HepG2 (cell line): ENCODE data around the gene AJM1. TPM values are rescaled to one million over a fixed set of nuclear protein-coding genes. Genes with fewer than 3 reads are reported as not detected.

Experiments used
- BRCA1 ChIP-seq: sonication (generic); formaldehyde crosslinking; IDR thresholded peaks from 2 replicates; pipeline ENCODE4 v1.4.0; 2020; ENCODE audit warnings: missing genetic modification reagents
- HNRNPK ChIP-seq: fragments of 200-400 bp; formaldehyde crosslinking; IDR thresholded peaks from 2 replicates; pipeline ENCODE4 v1.6.1; 2018; ENCODE audit warnings: low read length, low read depth, moderate library complexity, mild to moderate bottlenecking; ENCODE audit not compliant: poor library complexity, severe bottlenecking
- IRF2 ChIP-seq: IDR thresholded peaks from 2 replicates; pipeline ENCODE4 v1.6.1; 2018; ENCODE audit warnings: missing genetic modification reagents, missing compliant biosample characterization
- SPEN ChIP-seq: sonication (generic); formaldehyde crosslinking; IDR thresholded peaks from 2 replicates; pipeline ENCODE4 v1.5.1; 2020; ENCODE audit warnings: low read depth, mild to moderate bottlenecking, missing genetic modification reagents
- ZEB1 ChIP-seq: IDR thresholded peaks from 2 replicates; pipeline ENCODE4 v1.6.1; 2012; ENCODE audit warnings: mild to moderate bottlenecking, low read depth, inconsistent platforms; ENCODE audit not compliant: insufficient replicate concordance
- polyA plus RNA-seq, 8 experiments: library from polyadenylated mRNA; depleted of rRNA in 3 of 8; stranded (reverse) in 7 of 8; unstranded in 1 of 8; fragments of >200 nt; fragmentation: Illumina TruSeq in 4 of 8; extraction: Trizol in 4 of 8; gene quantifications; 2 replicates each; pipeline versions ENCODE4 v1.2.1 to v1.2.3, GENCODE V29; 2011 to 2016; ENCODE audit warnings: low read depth in 4 of 8, missing spikeins in 1 of 8, mixed read lengths in 1 of 8; ENCODE audit not compliant: insufficient read depth in 1 of 8
- total RNA-seq, 5 experiments: library from RNA; depleted of rRNA; stranded (reverse); fragments of >200 nt; fragmentation: Illumina TruSeq; extraction: Trizol; gene quantifications; 2 replicates each; pipeline ENCODE4 v1.2.3, GENCODE V29; 2016; ENCODE audit warnings: low read depth in 1 of 5
- TF ChIP-seq, protein P1 (sequence below): sonication (generic); formaldehyde crosslinking; IDR thresholded peaks from one replicate; pipeline ENCODE4 v1.5.1; 2020; ENCODE audit warnings: mild to moderate bottlenecking, missing genetic modification reagents; ENCODE audit errors: not compliant biosample characterization
- TF ChIP-seq, protein P2 (sequence below): conservative IDR thresholded peaks from 2 replicates; pipeline ENCODE4 v1.6.1; 2018; ENCODE audit warnings: missing genetic modification reagents
- TF ChIP-seq, protein P3 (sequence below): sonication (generic); formaldehyde crosslinking; conservative IDR thresholded peaks from 2 replicates; pipeline ENCODE4 v1.4.0; 2020; ENCODE audit warnings: mild to moderate bottlenecking, missing genetic modification reagents, moderate library complexity

The AJM1 gene
- total and polyA plus RNA-seq, 2 of the 13 experiments (the other 11 are each of a cell fraction or from before 2014, with no cell fraction given) = 1.1 to 1.2 TPM

DNA sequence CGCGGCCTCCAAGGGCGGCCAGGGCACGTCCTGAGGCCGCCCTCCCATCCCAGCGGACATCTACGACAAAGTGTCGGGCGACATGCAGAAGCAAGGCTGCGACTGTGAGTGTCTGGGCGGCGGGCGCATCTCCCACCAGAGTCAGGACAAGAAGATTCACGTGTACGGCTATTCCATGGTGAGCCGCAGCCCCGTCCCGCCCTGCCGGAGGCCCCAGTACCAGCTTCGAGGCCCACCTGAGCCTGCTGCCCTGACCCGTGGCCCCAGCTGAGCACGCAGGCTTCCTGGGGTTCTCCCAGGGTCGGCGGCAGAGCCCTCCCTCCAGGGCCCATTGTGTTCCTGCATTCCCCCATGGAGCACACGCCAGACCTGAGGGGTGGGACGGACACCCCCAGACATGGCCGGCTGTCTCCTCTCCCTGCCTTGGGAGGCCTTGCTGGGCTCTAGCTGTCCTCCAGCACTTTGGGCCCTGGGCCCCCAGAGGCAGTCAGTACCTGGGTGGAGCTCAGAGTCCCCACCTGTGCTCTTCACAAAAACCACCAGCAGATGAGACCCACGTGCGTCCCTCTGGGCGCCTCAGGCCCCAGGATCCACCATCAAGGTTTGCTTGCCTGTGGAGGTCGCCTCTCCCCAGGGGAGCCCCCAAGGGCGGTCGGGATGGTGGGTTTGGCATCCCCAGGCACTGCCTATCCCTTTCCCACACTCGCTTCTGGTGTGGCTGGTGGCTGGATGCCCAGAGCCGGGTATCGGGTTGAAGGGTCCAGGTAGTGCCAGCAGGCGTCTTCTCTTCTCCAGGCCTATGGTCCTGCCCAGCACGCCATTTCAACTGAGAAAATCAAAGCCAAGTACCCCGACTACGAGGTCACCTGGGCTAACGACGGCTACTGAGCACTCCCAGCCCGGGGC is 7.9 kb downstream of the AJM1 start (continued):
- TF ChIP-seq, protein P1, sequence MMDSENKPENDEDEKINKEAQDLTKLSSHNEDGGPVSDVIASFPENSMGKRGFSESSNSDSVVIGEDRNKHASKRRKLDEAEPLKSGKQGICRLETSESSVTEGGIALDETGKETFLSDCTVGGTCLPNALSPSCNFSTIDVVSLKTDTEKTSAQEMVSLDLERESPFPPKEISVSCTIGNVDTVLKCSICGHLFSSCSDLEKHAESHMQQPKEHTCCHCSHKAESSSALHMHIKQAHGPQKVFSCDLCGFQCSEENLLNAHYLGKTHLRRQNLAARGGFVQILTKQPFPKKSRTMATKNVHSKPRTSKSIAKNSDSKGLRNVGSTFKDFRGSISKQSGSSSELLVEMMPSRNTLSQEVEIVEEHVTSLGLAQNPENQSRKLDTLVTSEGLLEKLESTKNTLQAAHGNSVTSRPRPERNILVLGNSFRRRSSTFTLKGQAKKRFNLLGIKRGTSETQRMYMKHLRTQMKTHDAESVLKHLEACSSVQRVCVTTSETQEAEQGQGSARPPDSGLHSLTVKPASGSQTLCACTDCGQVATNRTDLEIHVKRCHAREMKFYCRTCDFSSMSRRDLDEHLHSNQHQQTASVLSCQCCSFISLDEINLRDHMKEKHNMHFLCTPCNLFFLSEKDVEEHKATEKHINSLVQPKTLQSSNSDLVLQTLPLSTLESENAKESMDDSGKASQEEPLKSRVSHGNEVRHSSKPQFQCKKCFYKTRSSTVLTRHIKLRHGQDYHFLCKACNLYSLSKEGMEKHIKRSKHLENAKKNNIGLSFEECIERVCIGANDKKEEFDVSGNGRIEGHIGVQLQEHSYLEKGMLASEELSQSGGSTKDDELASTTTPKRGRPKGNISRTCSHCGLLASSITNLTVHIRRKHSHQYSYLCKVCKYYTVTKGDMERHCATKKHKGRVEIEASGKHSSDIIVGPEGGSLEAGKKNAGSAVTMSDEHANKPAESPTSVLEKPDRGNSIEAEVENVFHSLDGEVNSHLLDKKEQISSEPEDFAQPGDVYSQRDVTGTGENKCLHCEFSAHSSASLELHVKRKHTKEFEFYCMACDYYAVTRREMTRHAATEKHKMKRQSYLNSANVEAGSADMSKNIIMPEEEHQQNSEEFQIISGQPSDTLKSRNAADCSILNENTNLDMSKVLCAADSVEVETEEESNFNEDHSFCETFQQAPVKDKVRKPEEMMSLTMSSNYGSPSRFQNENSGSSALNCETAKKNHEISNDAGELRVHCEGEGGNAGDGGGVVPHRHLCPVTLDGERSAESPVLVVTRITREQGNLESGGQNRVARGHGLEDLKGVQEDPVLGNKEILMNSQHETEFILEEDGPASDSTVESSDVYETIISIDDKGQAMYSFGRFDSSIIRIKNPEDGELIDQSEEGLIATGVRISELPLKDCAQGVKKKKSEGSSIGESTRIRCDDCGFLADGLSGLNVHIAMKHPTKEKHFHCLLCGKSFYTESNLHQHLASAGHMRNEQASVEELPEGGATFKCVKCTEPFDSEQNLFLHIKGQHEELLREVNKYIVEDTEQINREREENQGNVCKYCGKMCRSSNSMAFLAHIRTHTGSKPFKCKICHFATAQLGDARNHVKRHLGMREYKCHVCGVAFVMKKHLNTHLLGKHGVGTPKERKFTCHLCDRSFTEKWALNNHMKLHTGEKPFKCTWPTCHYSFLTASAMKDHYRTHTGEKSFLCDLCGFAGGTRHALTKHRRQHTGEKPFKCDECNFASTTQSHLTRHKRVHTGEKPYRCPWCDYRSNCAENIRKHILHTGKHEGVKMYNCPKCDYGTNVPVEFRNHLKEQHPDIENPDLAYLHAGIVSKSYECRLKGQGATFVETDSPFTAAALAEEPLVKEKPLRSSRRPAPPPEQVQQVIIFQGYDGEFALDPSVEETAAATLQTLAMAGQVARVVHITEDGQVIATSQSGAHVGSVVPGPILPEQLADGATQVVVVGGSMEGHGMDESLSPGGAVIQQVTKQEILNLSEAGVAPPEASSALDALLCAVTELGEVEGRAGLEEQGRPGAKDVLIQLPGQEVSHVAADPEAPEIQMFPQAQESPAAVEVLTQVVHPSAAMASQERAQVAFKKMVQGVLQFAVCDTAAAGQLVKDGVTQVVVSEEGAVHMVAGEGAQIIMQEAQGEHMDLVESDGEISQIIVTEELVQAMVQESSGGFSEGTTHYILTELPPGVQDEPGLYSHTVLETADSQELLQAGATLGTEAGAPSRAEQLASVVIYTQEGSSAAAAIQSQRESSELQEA = peak; percentile 14
- TF ChIP-seq, protein P2, sequence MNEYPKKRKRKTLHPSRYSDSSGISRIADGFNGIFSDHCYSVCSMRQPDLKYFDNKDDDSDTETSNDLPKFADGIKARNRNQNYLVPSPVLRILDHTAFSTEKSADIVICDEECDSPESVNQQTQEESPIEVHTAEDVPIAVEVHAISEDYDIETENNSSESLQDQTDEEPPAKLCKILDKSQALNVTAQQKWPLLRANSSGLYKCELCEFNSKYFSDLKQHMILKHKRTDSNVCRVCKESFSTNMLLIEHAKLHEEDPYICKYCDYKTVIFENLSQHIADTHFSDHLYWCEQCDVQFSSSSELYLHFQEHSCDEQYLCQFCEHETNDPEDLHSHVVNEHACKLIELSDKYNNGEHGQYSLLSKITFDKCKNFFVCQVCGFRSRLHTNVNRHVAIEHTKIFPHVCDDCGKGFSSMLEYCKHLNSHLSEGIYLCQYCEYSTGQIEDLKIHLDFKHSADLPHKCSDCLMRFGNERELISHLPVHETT (CRISPR knock-in tag) = no peak
- TF ChIP-seq IRF2 (CRISPR knock-in tag) (no peak), ZEB1 (no peak), HNRNPK (no peak), BRCA1 (CRISPR knock-in tag) (no peak), SPEN (CRISPR knock-in tag) (no peak)
- TF ChIP-seq, protein P3, sequence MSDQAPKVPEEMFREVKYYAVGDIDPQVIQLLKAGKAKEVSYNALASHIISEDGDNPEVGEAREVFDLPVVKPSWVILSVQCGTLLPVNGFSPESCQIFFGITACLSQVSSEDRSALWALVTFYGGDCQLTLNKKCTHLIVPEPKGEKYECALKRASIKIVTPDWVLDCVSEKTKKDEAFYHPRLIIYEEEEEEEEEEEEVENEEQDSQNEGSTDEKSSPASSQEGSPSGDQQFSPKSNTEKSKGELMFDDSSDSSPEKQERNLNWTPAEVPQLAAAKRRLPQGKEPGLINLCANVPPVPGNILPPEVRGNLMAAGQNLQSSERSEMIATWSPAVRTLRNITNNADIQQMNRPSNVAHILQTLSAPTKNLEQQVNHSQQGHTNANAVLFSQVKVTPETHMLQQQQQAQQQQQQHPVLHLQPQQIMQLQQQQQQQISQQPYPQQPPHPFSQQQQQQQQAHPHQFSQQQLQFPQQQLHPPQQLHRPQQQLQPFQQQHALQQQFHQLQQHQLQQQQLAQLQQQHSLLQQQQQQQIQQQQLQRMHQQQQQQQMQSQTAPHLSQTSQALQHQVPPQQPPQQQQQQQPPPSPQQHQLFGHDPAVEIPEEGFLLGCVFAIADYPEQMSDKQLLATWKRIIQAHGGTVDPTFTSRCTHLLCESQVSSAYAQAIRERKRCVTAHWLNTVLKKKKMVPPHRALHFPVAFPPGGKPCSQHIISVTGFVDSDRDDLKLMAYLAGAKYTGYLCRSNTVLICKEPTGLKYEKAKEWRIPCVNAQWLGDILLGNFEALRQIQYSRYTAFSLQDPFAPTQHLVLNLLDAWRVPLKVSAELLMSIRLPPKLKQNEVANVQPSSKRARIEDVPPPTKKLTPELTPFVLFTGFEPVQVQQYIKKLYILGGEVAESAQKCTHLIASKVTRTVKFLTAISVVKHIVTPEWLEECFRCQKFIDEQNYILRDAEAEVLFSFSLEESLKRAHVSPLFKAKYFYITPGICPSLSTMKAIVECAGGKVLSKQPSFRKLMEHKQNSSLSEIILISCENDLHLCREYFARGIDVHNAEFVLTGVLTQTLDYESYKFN (CRISPR knock-in tag) = no peak
